PC-9 (cell line): ENCODE measurements around the gene SUN3.

ENCODE experiments used
- CTCF ChIP-seq: fragments of 200-600 bp; sonication (generic); conservative IDR thresholded peaks from 2 replicates; pipeline ENCODE4 v1.6.1; 2017; ENCODE audit warnings: mixed run types, antibody characterized with exemption, mild to moderate bottlenecking, moderate library complexity
- EZH2 ChIP-seq: fragments of 200-600 bp; sonication (generic); IDR thresholded peaks from 2 replicates; pipeline ENCODE4 v1.8.0; 2017; ENCODE audit warnings: antibody characterized with exemption, low read depth

DNA sequence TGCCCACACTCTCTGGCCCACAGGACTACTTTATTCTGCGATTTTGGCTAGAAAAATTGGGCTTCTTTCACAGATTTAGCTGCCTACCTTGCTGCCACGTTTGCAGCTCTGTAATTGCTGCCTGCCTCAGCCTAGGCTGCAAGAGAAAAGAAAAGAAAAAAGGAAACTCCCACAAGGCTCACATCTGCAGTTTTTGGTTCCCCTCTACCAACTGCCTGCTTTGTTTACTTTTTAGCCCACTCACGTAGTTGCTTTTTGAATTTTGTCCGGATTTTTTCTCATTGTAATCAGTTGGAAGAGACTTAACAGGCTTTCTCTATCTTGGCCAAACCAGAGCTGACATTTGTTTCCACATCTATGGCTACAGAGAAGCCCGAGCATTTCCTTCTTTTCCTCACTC lies 24.3 kb downstream of the SUN3 start:
- TF ChIP-seq CTCF (no peak), EZH2 (no peak)
